CD8-positive, alpha-beta memory T cell (primary cell): ENCODE results near the gene CFAP69. TPM values are rescaled to one million over a fixed set of nuclear protein-coding genes. Genes with fewer than 3 reads are reported as not detected.
"Not testable (repeated sequence)": the region's sequence is repeated elsewhere in the genome, so short reads cannot be mapped to it uniquely, and the experiment has no call there.

Experiments
- CTCF ChIA-PET: fragments of 350-600 bp; sonication (Branson Sonifier 250); formaldehyde crosslinking; loops from one replicate; lab custom pipeline; 2021; ENCODE audit warnings: antibody characterized with exemption; lab: Charles Lee
- POLR2A ChIA-PET: fragments of 350-600 bp; sonication (Branson Sonifier 250); formaldehyde crosslinking; loops from one replicate; lab custom pipeline; 2021; ENCODE audit warnings: antibody characterized with exemption; lab: Charles Lee
- DNase-seq, 5 donors: peaks; one replicate each; pipeline versions ENCODE4 v3.0.0 to v3.0.0-alpha.2; 2020 to 2022; ENCODE audit warnings: mixed read lengths in 1 of 5
- H3K27ac ChIP-seq: one replicate; pipeline ENCODE4 v1.7.0; 2013; ENCODE audit warnings: low read depth, mild to moderate bottlenecking, low read length, moderate library complexity
- H3K27me3 ChIP-seq: 2 replicates; pipeline ENCODE4 v1.7.0; 2013; ENCODE audit warnings: low read length, mild to moderate bottlenecking; ENCODE audit not compliant: insufficient read depth, poor library complexity, severe bottlenecking
- H3K36me3 ChIP-seq: 2 replicates; pipeline ENCODE4 v1.7.0; 2013; ENCODE audit warnings: mild to moderate bottlenecking, low read length, moderate library complexity; ENCODE audit not compliant: insufficient read depth
- H3K4me1 ChIP-seq: 2 replicates; pipeline ENCODE4 v1.7.0; 2013; ENCODE audit warnings: mild to moderate bottlenecking, low read length, moderate library complexity; ENCODE audit not compliant: insufficient read depth
- H3K4me3 ChIP-seq: 2 replicates; pipeline ENCODE4 v1.7.0; 2013; ENCODE audit warnings: mild to moderate bottlenecking, low read length
- H3K9me3 ChIP-seq: 2 replicates; pipeline ENCODE4 v1.7.0; 2013; ENCODE audit warnings: mild to moderate bottlenecking, low read length
- H3K27ac Mint-ChIP-seq, 8 donors: one replicate each; pipeline ENCODE4 v1.8.0; 2020 to 2021; ENCODE audit warnings: mixed read lengths in 8 of 8, mild to moderate bottlenecking in 6 of 8, inconsistent platforms in 3 of 8, moderate library complexity in 3 of 8
- H3K27me3 Mint-ChIP-seq, 2 donors: one replicate each; pipeline ENCODE4 v1.8.0; 2020 to 2021; ENCODE audit warnings: mixed read lengths in 2 of 2, mild to moderate bottlenecking in 1 of 2, moderate library complexity in 1 of 2
- H3K36me3 Mint-ChIP-seq, 3 donors: one replicate each; pipeline ENCODE4 v1.8.0; 2020 to 2021; ENCODE audit warnings: mixed read lengths in 3 of 3, inconsistent platforms in 1 of 3, mild to moderate bottlenecking in 1 of 3
- H3K4me1 Mint-ChIP-seq, 3 donors: one replicate each; pipeline ENCODE4 v1.8.0; 2020 to 2021; ENCODE audit warnings: mixed read lengths in 3 of 3, inconsistent platforms in 1 of 3, mild to moderate bottlenecking in 1 of 3
- H3K4me3 Mint-ChIP-seq, 7 donors: one replicate each; pipeline ENCODE4 v1.8.0; 2020 to 2021; ENCODE audit warnings: mixed read lengths in 7 of 7, mild to moderate bottlenecking in 6 of 7, moderate library complexity in 4 of 7, inconsistent platforms in 2 of 7
- H3K9me3 Mint-ChIP-seq, 5 donors: one replicate each; pipeline ENCODE4 v1.8.0; 2020 to 2022; ENCODE audit warnings: mixed read lengths in 5 of 5, mild to moderate bottlenecking in 3 of 5, moderate library complexity in 2 of 5, inconsistent platforms in 1 of 5
- polyA plus RNA-seq: library from polyadenylated mRNA; unstranded; fragments of 300-500 nt; fragmentation: Illumina TruSeq; gene quantifications from one replicate; pipeline ENCODE4 v1.2.3, GENCODE V29; 2021
- total RNA-seq, 2 experiments: library from RNA; stranded (reverse); gene quantifications; one replicate each; pipeline ENCODE4 v1.2.3, GENCODE V29; 2021

Gene CFAP69
- total and polyA plus RNA-seq, 3 experiments from 2014 or later: 0.53 to 0.81 TPM; not detected in 1

GRCh38 chr7:90320418-90320800 lies 75.4 kb downstream of the CFAP69 start:
- Mint-ChIP-seq H3K27me3 (peaks cover 28 to 67% of the 10 kb centered on the region in 2 donors), H3K36me3 (no peaks in the 10 kb centered on the region), H3K4me3 (peak overlapping the region in 4 of 7 donors; percentile 1 to 29 (median 11)), H3K9me3 (no peaks in the 10 kb centered on the region), H3K4me1 (peaks cover 5 to 14% (median 12%) of the 10 kb centered on the region in 3 donors), H3K27ac (peak overlapping the region in 1 of 8 donors; percentile 17)
- H3K4me3 ChIP-seq: no peak overlapping the region
- H3K27me3 ChIP-seq: peaks cover 28% of the 10 kb centered on the region
- POLR2A ChIA-PET: no interaction called here
- no peak overlapping the region for H3K27ac ChIP-seq
- DNase-seq: no peak
- CTCF ChIA-PET: no interaction called here
- no peaks in the 10 kb centered on the region for H3K36me3 ChIP-seq
- H3K9me3 ChIP-seq: no peaks in the 10 kb centered on the region
- H3K4me1 ChIP-seq: no peaks in the 10 kb centered on the region

DNA sequence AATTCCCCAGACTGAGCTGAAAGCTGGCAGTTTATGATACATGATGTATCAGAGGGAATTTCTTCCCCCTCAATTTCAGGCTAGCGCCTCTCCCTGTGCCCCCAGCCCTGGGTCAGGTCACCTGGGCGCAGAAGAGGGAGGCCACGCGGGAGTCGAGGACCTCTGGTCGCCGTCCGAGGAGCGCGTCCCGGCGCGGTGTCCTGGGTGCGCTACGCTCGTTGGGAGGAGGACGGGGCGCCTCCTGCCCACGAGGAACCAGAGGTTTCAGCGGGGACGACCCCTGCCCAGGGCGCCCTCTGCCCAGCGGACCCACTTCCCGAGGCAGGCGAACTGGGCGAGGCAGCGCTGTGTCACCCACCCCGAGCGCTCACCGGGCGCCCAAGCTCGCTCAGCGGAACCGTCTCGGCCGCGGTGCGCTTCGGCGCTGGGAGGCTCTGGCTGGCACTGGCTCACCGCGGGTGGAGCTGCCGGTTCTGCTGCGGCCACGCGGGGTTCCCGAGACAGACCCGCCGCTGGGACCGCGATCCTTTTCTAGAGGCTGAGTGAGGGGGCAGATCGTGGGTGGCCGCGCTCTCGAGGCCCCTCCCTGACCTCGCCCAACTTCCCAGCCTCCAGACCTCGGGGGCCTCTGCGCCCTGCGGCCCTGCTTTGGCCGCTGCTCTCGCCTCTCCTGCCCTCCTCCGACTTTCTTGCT lies 76.0 kb downstream of the CFAP69 start, which contains the start of gene FAM237B:
Gene FAM237B, minus strand, starts transcription at position 504 of the 694 bp plus-strand sequence. CDS start 1,556 bp downstream, outside the sequence.
- POLR2A ChIA-PET: no interaction called here
- H3K4me1 Mint-ChIP-seq: peaks cover 5 to 14% (median 12%) of the 10 kb centered on the region in 3 donors
- peak within 1 kb of the TSS in 4 of 7 donors; percentile 2 to 29 (median 16) for H3K4me3 Mint-ChIP-seq
- Histone ChIP-seq H3K9me3 (no peaks in the 10 kb centered on the region), H3K4me1 (no peaks in the 10 kb centered on the region), H3K4me3 (no peak within 1 kb of the TSS), H3K27ac (no peak within 1 kb of the TSS), H3K27me3 (peaks cover 28% of the 10 kb centered on the region), H3K36me3 (no peaks in the 10 kb centered on the region)
- H3K36me3 Mint-ChIP-seq: no peaks in the 10 kb centered on the region
- H3K27ac Mint-ChIP-seq: peak within 1 kb of the TSS in 1 of 8 donors; percentile 17
- H3K9me3 Mint-ChIP-seq: no peaks in the 10 kb centered on the region
- CTCF ChIA-PET: interaction anchor here (1.5 kb wide), 1 partner anchor 107 kb away, joined by 5 read pairs; no protein-coding TSS in a partner anchor
- no peak for DNase-seq
- peaks cover 29 to 65% of the 10 kb centered on the region in 2 donors for H3K27me3 Mint-ChIP-seq

DNA sequence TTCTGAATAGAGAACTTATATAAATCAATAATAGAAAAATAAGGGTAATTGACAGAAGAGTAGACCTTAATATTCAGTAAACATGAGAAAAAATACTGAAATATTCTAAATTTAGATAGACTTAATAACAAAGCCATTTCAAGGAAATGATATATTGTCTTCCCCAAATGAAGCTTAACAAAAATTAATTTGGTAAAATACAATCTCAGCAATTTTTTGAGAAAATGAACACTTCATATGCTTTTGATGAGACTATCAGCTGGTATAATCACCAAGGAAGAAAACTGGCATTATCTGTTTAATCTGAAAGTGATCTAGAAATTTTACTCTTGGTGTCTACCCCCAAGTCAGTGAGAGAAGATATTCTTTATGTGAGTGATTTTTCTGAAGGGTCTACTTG lies 77.9 kb downstream of the CFAP69 start:
- Histone ChIP-seq H3K27ac (no peak overlapping the region), H3K4me1 (no peaks in the 10 kb centered on the region), H3K36me3 (no peaks in the 10 kb centered on the region), H3K9me3 (no peaks in the 10 kb centered on the region), H3K27me3 (peaks cover 28% of the 10 kb centered on the region), H3K4me3 (no peak overlapping the region)
- H3K4me1 Mint-ChIP-seq: peaks cover 5 to 14% (median 12%) of the 10 kb centered on the region in 3 donors
- no peak for DNase-seq
- H3K36me3 Mint-ChIP-seq: no peaks in the 10 kb centered on the region
- no peak overlapping the region for H3K4me3 Mint-ChIP-seq
- H3K27me3 Mint-ChIP-seq: peaks cover 29 to 49% of the 10 kb centered on the region in 2 donors
- H3K9me3 Mint-ChIP-seq: no peaks in the 10 kb centered on the region
- CTCF ChIA-PET: no interaction called here
- POLR2A ChIA-PET: no interaction called here
- H3K27ac Mint-ChIP-seq: no peak overlapping the region

GRCh38 chr7:90326500-90326899 lies 81.5 kb downstream of the CFAP69 start:
- Mint-ChIP-seq H3K27me3 (peaks cover 14 to 26% of the 10 kb centered on the region in 2 donors), H3K4me1 (peaks cover 0 to 2% (median 2%) of the 10 kb centered on the region in 3 donors), H3K9me3 (no peaks in the 10 kb centered on the region), H3K27ac (no peak overlapping the region), H3K4me3 (no peak overlapping the region), H3K36me3 (no peaks in the 10 kb centered on the region)
- no peaks in the 10 kb centered on the region for H3K4me1 ChIP-seq
- H3K27ac ChIP-seq: no peak overlapping the region
- ChIA-PET POLR2A (no interaction called here), CTCF (no interaction called here)
- H3K4me3 ChIP-seq: no peak overlapping the region
- no peaks in the 10 kb centered on the region for H3K36me3 ChIP-seq
- H3K27me3 ChIP-seq: peaks cover 14% of the 10 kb centered on the region
- H3K9me3 ChIP-seq: no peaks in the 10 kb centered on the region
- no peak for DNase-seq

DNA sequence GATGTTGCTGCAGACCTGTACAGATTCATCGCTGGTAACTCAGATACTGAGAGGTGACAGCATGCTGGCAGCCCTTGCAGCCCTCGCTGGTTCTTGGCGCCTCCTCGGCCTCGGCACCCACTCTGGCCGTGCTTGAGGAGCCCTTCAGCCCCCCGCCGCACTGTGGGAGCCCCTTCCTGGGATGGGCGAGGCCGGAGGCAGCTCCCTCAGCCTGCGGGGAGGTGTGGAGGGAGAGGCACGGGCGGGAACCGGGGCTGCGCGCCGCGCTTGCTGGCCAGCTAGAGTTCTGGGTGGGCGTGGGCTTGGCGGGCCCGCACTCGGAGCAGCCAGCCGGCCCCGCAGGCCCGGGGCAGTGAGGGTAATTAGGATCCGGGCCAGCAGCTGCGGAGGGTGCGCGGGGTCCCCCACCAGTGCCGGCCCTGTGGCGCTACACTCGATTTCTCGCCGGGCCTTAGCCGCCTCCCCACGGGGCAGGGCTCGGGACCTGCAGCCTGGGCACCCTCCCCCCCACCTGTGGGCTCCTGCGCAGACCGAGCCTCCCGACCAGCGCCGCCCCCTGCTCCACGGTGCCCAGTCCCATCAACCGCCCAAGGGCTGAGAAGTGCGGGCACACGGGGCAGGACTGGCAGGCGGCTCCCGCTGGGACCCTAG lies 89.3 kb downstream of the CFAP69 start:
- CTCF ChIA-PET: no interaction called here
- no peak overlapping the region for H3K4me3 ChIP-seq
- no peaks in the 10 kb centered on the region for H3K9me3 ChIP-seq
- Mint-ChIP-seq H3K36me3 (no peaks in the 10 kb centered on the region), H3K27ac (no peak overlapping the region), H3K4me1 (peaks cover 0 to 1% (median 0%) of the 10 kb centered on the region in 3 donors), H3K27me3 (peaks cover 5 to 10% of the 10 kb centered on the region in 2 donors), H3K4me3 (no peak overlapping the region), H3K9me3 (no peaks in the 10 kb centered on the region)
- no peak overlapping the region for H3K27ac ChIP-seq
- no peaks in the 10 kb centered on the region for H3K36me3 ChIP-seq
- POLR2A ChIA-PET: no interaction called here
- no peaks in the 10 kb centered on the region for H3K4me1 ChIP-seq
- H3K27me3 ChIP-seq: no peaks in the 10 kb centered on the region
- DNase-seq: no peak

DNA sequence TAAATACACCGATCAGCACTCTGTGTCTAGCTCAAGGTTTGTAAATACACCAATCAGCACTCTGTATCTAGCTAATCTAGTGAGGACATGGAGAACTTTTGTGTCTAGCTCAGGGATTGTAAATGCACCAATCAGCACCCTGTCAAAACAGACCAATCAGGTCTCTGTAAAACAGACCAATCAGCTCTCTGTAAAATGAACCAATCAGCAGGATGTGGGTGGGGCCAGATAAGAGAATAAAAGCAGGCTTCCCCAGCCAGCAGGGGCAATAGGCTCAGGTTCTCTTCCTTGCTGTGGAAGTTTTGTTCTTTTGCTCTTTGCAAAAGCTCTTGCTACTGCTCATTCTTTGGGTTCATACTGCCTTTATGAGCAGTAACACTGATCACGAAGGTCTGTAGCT lies 90.0 kb downstream of the CFAP69 start:
- H3K27me3 ChIP-seq, H3K27ac ChIP-seq, H3K9me3 ChIP-seq, H3K4me1 ChIP-seq, H3K36me3 ChIP-seq, DNase-seq, H3K4me3 ChIP-seq, POLR2A ChIA-PET, CTCF ChIA-PET, H3K4me1 Mint-ChIP-seq, H3K9me3 Mint-ChIP-seq, H3K36me3 Mint-ChIP-seq, H3K27ac Mint-ChIP-seq, H3K4me3 Mint-ChIP-seq: not testable (repeated sequence)
- peaks cover 5 to 10% of the 10 kb centered on the region in 2 donors for H3K27me3 Mint-ChIP-seq

- no peaks in the 10 kb centered on the region for H3K36me3 Mint-ChIP-seq
- no peak for DNase-seq
- Histone ChIP-seq H3K27ac (no peak overlapping the region), H3K4me3 (no peak overlapping the region), H3K27me3 (no peaks in the 10 kb centered on the region), H3K9me3 (no peaks in the 10 kb centered on the region), H3K4me1 (no peaks in the 10 kb centered on the region), H3K36me3 (no peaks in the 10 kb centered on the region)
- no peaks in the 10 kb centered on the region for H3K9me3 Mint-ChIP-seq
- H3K27me3 Mint-ChIP-seq: peaks cover 3 to 11% of the 10 kb centered on the region in 2 donors
- POLR2A ChIA-PET: no interaction called here
- no peak overlapping the region for H3K27ac Mint-ChIP-seq
- H3K4me1 Mint-ChIP-seq: peaks cover 0 to 1% (median 0%) of the 10 kb centered on the region in 3 donors
- CTCF ChIA-PET: no interaction called here
- no peak overlapping the region for H3K4me3 Mint-ChIP-seq
These were observed 92.1 kb downstream of the CFAP69 start for GRCh38 chr7:90337106-90337505.

DNA sequence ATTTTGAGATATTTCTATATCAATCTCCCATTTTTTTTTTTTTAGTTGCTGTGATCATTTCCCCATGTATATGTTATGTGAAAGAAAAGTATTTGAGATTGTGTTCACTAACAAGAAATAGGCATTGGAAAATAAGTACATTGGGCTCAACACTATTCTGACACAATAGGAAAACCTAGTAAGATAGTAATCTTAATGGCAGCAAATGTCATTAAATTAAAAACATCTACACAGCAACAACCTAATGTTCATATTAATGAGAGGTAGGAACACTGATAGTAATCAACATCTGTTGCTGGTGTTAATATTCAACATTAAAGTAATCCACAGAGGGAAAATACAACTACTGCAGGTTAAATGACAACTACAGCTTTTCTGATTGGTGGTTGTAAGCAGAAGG lies 100.0 kb downstream of the CFAP69 start:
- peak overlapping the region in 7 of 8 donors; percentile 25 to 100 (median 99) for H3K27ac Mint-ChIP-seq
- no peak overlapping the region for H3K27ac ChIP-seq
- POLR2A ChIA-PET: interaction anchor here (0.7 kb wide), 1 partner anchor 58 kb away, joined by 4 read pairs; the partner anchor contains the start of gene CLDN12

More for the DNA sequence above, 100.0 kb downstream of the CFAP69 start:
- Mint-ChIP-seq H3K4me3 (peak overlapping the region in 6 of 7 donors; percentile 94 to 99 (median 98)), H3K36me3 (peaks cover 0 to 15% (median 2%) of the 10 kb centered on the region in 3 donors), H3K4me1 (peaks cover 35 to 52% (median 51%) of the 10 kb centered on the region in 3 donors), H3K9me3 (no peaks in the 10 kb centered on the region), H3K27me3 (peaks cover 2 to 4% of the 10 kb centered on the region in 2 donors)
- CTCF ChIA-PET: interaction anchor here (1.0 kb wide), 1 partner anchor 12 kb away, joined by 3 read pairs; no protein-coding TSS in a partner anchor
- DNase-seq: no peak
- Histone ChIP-seq H3K9me3 (no peaks in the 10 kb centered on the region), H3K4me3 (no peak overlapping the region), H3K27me3 (no peaks in the 10 kb centered on the region), H3K4me1 (peaks cover 27% of the 10 kb centered on the region), H3K36me3 (no peaks in the 10 kb centered on the region)
